NCI-H1105 treated with DMSO at 0.1 percent for 48 hours (cell line): ENCODE results near the gene RNF31.

Source experiments
- DNase-seq: peaks from one replicate; lab custom pipeline; 2025; lab: John Stamatoyannopoulos, UW

The RNF31 gene

GRCh38 chr14:24182110-24182882 lies 35.0 kb downstream of the RNF31 start:
- no peak for DNase-seq

GRCh38 chr14:24183014-24183481 lies 35.8 kb downstream of the RNF31 start:
- no peak for DNase-seq

GRCh38 chr14:24184104-24184970 lies 37.0 kb downstream of the RNF31 start:
- no peak for DNase-seq

- no peak for DNase-seq
Observed at GRCh38 chr14:24185026-24185425, 37.7 kb downstream of the RNF31 start.

- DNase-seq = no peak
Observed at GRCh38 chr14:24185741-24186140, 38.4 kb downstream of the RNF31 start.

- DNase-seq = no peak
Observed at GRCh38 chr14:24186831-24187538, 39.7 kb downstream of the RNF31 start.

GRCh38 chr14:24187539-24187915 lies 40.2 kb downstream of the RNF31 start:
- DNase-seq = no peak

- DNase-seq = peak; percentile 97
Observed at GRCh38 chr14:24188251-24189058, 41.2 kb downstream of the RNF31 start, which contains the start of gene IPO4. Gene IPO4, minus strand, starts transcription at chr14:24188816. Its CDS starts 29 bp downstream, at chr14:24188787.

- no peak for DNase-seq
Observed at GRCh38 chr14:24189059-24189375, 41.7 kb downstream of the RNF31 start.

- DNase-seq = no peak
Observed at GRCh38 chr14:24189460-24189859, 42.2 kb downstream of the RNF31 start.

- no peak for DNase-seq
Observed at GRCh38 chr14:24190416-24190815, 43.1 kb downstream of the RNF31 start.

GRCh38 chr14:24192933-24193332 lies 45.6 kb downstream of the RNF31 start:
- no peak for DNase-seq

- no peak for DNase-seq
Observed at GRCh38 chr14:24194186-24194872, 47.0 kb downstream of the RNF31 start.

GRCh38 chr14:24194873-24195185 lies 47.5 kb downstream of the RNF31 start:
- DNase-seq = no peak

- DNase-seq = peak; percentile 79
Observed at GRCh38 chr14:24195186-24196070, 48.1 kb downstream of the RNF31 start, which contains the start of gene TM9SF1. Gene TM9SF1, minus strand, starts transcription at chr14:24195441. Its CDS starts 422 bp downstream, at chr14:24195019.

- peak; percentile 31 for DNase-seq
Observed at GRCh38 chr14:24196071-24197055, 49.1 kb downstream of the RNF31 start.

GRCh38 chr14:24197056-24197450 lies 49.8 kb downstream of the RNF31 start:
- DNase-seq = no peak

- no peak for DNase-seq
Observed at GRCh38 chr14:24198814-24199524, 51.7 kb downstream of the RNF31 start.
